ENCODE measurements around the gene CCR5AS.
"Not testable (repeated sequence)": the region's sequence is repeated elsewhere in the genome, so short reads cannot be mapped to it uniquely, and the experiment has no call there.

CCR5AS gene

DNA sequence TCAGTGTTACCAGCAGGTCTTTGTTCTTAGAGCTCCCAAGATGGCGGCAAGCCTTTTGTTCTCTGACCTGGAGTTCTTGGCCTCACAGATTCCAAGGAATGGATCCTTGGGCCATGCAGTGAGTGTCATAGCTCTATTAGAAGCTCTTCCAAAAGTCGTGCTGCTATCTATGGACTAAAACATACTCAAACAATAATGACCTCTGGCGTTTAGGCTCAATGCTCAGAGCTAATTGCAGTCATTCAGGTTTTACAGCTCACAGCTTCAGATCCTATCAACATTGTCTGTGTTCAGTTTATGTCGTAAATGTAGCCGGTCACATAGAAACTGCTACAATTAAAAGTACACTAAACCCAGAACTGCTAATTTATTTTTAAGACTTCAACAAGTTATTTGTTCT lies 22.4 kb upstream of the CCR5AS start:
- intact Hi-C loops (cut with DNase I; ENCODE audit: low total_unique reads) = no loop called here
- no peaks in the 10 kb centered on the region for H3K36me3 ChIP-seq (ENCODE audit: low read depth, missing control alignments)
- no peak for TF ChIP-seq POLR2A (IDR thresholded peaks at IDR 0.05)
- TF ChIP-seq, protein P1, sequence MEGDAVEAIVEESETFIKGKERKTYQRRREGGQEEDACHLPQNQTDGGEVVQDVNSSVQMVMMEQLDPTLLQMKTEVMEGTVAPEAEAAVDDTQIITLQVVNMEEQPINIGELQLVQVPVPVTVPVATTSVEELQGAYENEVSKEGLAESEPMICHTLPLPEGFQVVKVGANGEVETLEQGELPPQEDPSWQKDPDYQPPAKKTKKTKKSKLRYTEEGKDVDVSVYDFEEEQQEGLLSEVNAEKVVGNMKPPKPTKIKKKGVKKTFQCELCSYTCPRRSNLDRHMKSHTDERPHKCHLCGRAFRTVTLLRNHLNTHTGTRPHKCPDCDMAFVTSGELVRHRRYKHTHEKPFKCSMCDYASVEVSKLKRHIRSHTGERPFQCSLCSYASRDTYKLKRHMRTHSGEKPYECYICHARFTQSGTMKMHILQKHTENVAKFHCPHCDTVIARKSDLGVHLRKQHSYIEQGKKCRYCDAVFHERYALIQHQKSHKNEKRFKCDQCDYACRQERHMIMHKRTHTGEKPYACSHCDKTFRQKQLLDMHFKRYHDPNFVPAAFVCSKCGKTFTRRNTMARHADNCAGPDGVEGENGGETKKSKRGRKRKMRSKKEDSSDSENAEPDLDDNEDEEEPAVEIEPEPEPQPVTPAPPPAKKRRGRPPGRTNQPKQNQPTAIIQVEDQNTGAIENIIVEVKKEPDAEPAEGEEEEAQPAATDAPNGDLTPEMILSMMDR (IDR thresholded peaks at IDR 0.05) = no peak
- H3K4me3 ChIP-seq = no peak overlapping the region
- H3K9me3 ChIP-seq = no peaks in the 10 kb centered on the region
- no peak overlapping the region for H3K27ac ChIP-seq
- H3K4me1 ChIP-seq = no peaks in the 10 kb centered on the region
- 63 to 72% methylated on average over 5 of the region's 5 CpGs for WGBS, 2 donors
- no peaks in the 10 kb centered on the region for H3K27me3 ChIP-seq
- no peak for DNase-seq

DNA sequence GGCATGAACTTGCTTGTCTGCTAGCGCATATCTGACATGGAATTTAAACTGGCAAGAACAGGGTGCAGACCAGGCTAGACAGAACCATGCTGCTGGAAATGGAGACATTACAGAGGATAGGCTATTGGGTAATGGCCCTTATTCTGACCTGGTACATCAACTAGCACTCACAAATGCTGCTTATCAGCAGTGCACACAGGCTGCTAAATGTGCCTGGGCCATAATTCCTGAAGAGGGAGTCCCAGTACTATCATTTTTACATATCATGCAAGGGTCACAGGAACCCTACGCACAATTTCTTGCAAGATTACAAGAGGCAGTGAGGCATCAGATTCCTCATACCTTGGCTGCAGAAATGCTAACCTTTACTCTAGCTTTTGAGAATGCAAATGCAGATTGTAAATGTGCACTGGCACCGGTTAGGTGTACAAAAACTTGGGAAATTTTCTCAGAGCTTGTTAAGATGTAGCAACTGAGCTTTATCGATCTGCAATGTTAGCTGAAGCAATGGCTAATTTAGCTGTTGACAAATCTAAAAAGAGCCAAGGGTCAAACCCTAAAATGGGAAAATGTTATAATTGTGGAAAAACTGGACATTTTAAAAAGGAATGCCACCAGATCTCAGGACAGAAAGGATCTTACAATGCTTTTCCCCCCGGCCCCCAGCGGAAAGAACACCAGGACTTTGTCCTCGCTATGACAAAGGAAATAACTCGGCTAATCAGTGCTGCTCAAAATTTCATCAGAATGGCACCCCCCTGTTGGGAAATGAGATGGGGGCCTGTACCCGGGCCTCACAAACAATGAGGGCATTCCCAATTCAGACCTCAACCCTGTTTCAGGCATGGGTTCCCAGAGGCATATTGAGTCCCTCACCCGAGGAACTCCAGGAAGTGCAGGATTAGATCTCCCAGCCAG lies 21.3 kb upstream of the CCR5AS start:
- H3K27me3 ChIP-seq = no peaks in the 10 kb centered on the region
- no peaks in the 10 kb centered on the region for H3K9me3 ChIP-seq
- DNase-seq = no peak
- WGBS, 2 donors = 86 to 96% methylated on average over 10 of the region's 10 CpGs
- H3K36me3 ChIP-seq (ENCODE audit: low read depth, missing control alignments) = no peaks in the 10 kb centered on the region
- TF ChIP-seq, protein P1 (IDR thresholded peaks at IDR 0.05) = no peak
- TF ChIP-seq POLR2A (IDR thresholded peaks at IDR 0.05) = no peak
- intact Hi-C loops (cut with DNase I; ENCODE audit: low total_unique reads) = no loop called here
- H3K4me3 ChIP-seq = no peak overlapping the region
- no peaks in the 10 kb centered on the region for H3K4me1 ChIP-seq
- no peak overlapping the region for H3K27ac ChIP-seq

DNA sequence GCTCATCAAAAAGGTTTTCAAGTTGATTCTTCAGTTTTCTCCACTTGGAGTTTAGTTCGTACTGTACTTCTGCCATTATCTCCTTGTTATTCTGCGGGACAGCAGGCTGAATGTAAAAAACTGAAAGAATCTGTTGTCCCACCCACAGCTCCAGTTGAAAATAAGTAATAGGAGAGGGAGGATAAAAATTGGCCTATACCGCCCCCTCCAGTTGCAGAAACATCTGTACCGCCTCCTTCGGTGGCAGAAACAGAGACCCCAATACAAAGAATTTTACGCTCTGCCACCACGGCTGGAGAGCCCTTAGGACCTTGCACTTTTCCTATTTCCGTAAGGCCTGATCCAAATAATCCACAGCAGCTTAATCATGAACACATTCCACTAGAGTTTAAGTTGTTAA lies 20.5 kb upstream of the CCR5AS start:
- DNase-seq; intact Hi-C loops (cut with DNase I; ENCODE audit: low total_unique reads): not testable (repeated sequence)

DNA sequence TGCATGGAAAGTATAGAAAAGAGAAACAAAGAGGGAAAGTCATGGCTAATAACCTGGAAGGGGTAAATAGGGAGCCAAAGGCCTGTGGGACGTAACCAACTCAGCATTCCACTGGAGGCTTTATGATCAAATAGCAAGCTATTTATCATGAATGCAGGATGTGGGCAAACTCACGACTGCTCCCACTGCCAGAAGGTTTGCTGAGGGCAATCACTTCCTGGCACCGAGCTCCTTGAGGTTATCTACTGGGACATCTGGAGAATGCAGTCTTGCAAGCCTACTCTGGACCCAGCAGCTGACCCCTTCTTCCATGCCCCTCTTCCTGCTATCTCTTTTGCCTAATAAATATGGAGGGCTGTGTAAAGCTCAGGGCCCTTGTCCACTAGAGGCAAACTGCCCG lies 19.6 kb upstream of the CCR5AS start:
- DNase-seq; H3K9me3 ChIP-seq; H3K27ac ChIP-seq; H3K4me1 ChIP-seq; H3K36me3 ChIP-seq (ENCODE audit: low read depth, missing control alignments); H3K4me3 ChIP-seq; intact Hi-C loops (cut with DNase I; ENCODE audit: low total_unique reads); H3K27me3 ChIP-seq: not testable (repeated sequence)
- 70 to 72% methylated on average over 4 of the region's 4 CpGs for WGBS, 2 donors

More for the DNA sequence above, 20.5 kb upstream of the CCR5AS start:
- H3K27ac ChIP-seq; H3K4me1 ChIP-seq; H3K36me3 ChIP-seq (ENCODE audit: low read depth, missing control alignments); H3K27me3 ChIP-seq; H3K4me3 ChIP-seq; H3K9me3 ChIP-seq: not testable (repeated sequence)
- WGBS, 2 donors = 60 to 76% methylated on average over 8 of the region's 8 CpGs

DNA sequence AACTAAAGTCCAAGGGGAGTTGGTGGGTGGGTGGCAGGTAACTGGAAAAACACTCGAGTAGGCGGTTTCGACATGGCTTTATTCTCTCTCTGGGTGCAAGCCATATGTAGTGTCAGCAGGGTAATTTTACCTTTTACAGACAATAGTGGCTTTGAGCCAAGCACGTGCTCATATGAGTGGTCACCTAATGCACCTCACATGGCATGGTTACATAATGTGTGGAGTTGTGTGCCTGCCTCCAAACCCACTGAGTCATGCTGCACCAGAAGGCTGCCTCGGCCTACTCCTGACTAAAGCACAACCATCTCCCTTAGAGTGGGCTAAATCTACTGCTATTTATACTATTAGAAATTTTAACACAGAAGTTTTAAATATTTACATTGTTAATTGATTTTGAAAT lies 16.7 kb upstream of the CCR5AS start:
- Histone ChIP-seq H3K9me3 (no peaks in the 10 kb centered on the region), H3K36me3 (ENCODE audit: low read depth, missing control alignments) (no peaks in the 10 kb centered on the region), H3K27me3 (no peaks in the 10 kb centered on the region), H3K4me3 (no peak overlapping the region), H3K4me1 (no peaks in the 10 kb centered on the region), H3K27ac (no peak overlapping the region)
- no peak for DNase-seq
- TF ChIP-seq, protein P1 (IDR thresholded peaks at IDR 0.05) = no peak
- TF ChIP-seq POLR2A (IDR thresholded peaks at IDR 0.05) = no peak
- WGBS, 2 donors = 88 to 95% methylated on average over 5 of the region's 5 CpGs
- intact Hi-C loops (cut with DNase I; ENCODE audit: low total_unique reads) = no loop called here

DNA sequence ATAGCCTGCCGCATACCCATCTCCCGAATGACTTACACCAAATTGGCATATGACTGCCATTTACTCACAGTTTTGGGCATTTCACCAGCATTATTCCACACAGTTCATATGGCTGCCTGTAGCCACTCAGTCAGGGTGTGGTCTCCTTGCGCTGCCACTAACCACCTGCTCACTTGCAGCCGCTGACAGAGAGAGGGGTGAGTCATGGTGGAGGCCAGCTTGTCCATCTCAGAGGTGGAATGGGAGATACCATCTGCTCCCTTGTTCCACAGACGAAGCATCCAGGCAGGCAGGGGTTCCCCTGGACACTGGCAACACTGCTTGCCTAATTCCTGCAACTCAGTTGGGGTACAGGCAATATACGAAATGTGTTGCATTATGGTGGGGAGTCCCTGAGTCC lies 15.8 kb upstream of the CCR5AS start:
- Histone ChIP-seq H3K4me3 (no peak overlapping the region), H3K36me3 (ENCODE audit: low read depth, missing control alignments) (no peaks in the 10 kb centered on the region), H3K27ac (no peak overlapping the region), H3K9me3 (no peaks in the 10 kb centered on the region), H3K27me3 (no peaks in the 10 kb centered on the region), H3K4me1 (no peaks in the 10 kb centered on the region)
- intact Hi-C loops (cut with DNase I; ENCODE audit: low total_unique reads) = no loop called here
- TF ChIP-seq, protein P1 (IDR thresholded peaks at IDR 0.05) = no peak
- no peak for TF ChIP-seq POLR2A (IDR thresholded peaks at IDR 0.05)
- DNase-seq = no peak
- WGBS, 2 donors = 95 to 97% methylated on average over 6 of the region's 6 CpGs

Measured in testis (tissue), 2 donors.